HEK293 (cell line): ENCODE measurements around the gene UNC93A.
A peak's percentile ranks its signal among the peaks of the same experiment; 100 is the strongest.

Experiments
- CTCF ChIA-PET: fragments of 350-600 bp; formaldehyde crosslinking; extraction: SDS; loops from one replicate; lab custom pipeline; 2021; ENCODE audit warnings: antibody characterized with exemption; lab: Yijun Ruan, JAX
- POLR2A ChIA-PET: fragments of 300-600 bp; formaldehyde crosslinking; extraction: SDS; loops from one replicate; lab custom pipeline; 2020; ENCODE audit warnings: antibody characterized with exemption, inconsistent platforms; lab: Yijun Ruan, JAX
- H3K27ac ChIP-seq: fragments of 200-500 bp; sonication (Bioruptor generic); 2 replicates; pipeline ENCODE4 v1.5.1; 2014; ENCODE audit warnings: low read depth, low read length, control low read depth, inconsistent platforms; ENCODE audit errors: extremely low read depth
- H3K36me3 ChIP-seq, 2 experiments: fragments of 200-500 bp in 1 of 2; sonication (Bioruptor generic) in 1 of 2; 1 replicate in 1 of 2; 2 replicates in 1 of 2; pipeline ENCODE4 v1.5.1; 2014 to 2017; ENCODE audit warnings: inconsistent platforms in 2 of 2, low read length in 2 of 2; ENCODE audit not compliant: control insufficient read depth in 2 of 2, insufficient read depth in 1 of 2
- H3K4me1 ChIP-seq: fragments of 200-500 bp; sonication (Bioruptor generic); 2 replicates; pipeline ENCODE4 v1.5.1; 2014; ENCODE audit warnings: mild to moderate bottlenecking, low read length, inconsistent platforms; ENCODE audit not compliant: control insufficient read depth, insufficient read depth
- H3K4me3 ChIP-seq: 2 replicates; pipeline ENCODE4 v1.5.1; 2011; ENCODE audit warnings: low read depth, mild to moderate bottlenecking, control low read depth, low read length, moderate library complexity
- H3K9me3 ChIP-seq: fragments of 200-500 bp; sonication (Bioruptor generic); 2 replicates; pipeline ENCODE4 v1.5.1; 2014; ENCODE audit warnings: low read depth, low read length, inconsistent platforms; ENCODE audit not compliant: control insufficient read depth, insufficient read depth
- CTCF ChIP-seq: fragments of 450-650 bp; formaldehyde crosslinking; IDR thresholded peaks from 2 replicates; pipeline ENCODE4 v1.5.1; 2016; ENCODE audit warnings: missing biosample characterization, missing genetic modification characterization
- ELK4 ChIP-seq: IDR thresholded peaks from 2 replicates; pipeline ENCODE4 v1.6.1; 2011; ENCODE audit warnings: mild to moderate bottlenecking, low read depth, low read length, borderline replicate concordance
- GFI1B ChIP-seq: fragments of 450-650 bp; formaldehyde crosslinking; IDR thresholded peaks from 2 replicates; pipeline ENCODE4 v1.5.1; 2016; ENCODE audit warnings: missing biosample characterization, missing genetic modification characterization
- IKZF3 ChIP-seq: fragments of 450-650 bp; IDR thresholded peaks from 2 replicates; pipeline ENCODE4 v1.5.0; 2018; ENCODE audit warnings: missing biosample characterization, mild to moderate bottlenecking, missing genetic modification characterization, moderate library complexity
- KLF9 ChIP-seq: fragments of 450-650 bp; formaldehyde crosslinking; IDR thresholded peaks from 2 replicates; pipeline ENCODE4 v1.5.1; 2016; ENCODE audit warnings: missing biosample characterization, missing genetic modification characterization, low read depth
- SP7 ChIP-seq: fragments of 450-650 bp; formaldehyde crosslinking; IDR thresholded peaks from 2 replicates; pipeline ENCODE4 v1.5.1; 2016; ENCODE audit warnings: missing biosample characterization, missing genetic modification characterization
- ZFHX2 ChIP-seq: fragments of 450-650 bp; formaldehyde crosslinking; conservative IDR thresholded peaks from 2 replicates; pipeline ENCODE4 v1.5.1; 2016; ENCODE audit warnings: missing biosample characterization, missing genetic modification characterization
- ZNF10 ChIP-seq: fragments of 450-650 bp; formaldehyde crosslinking; IDR thresholded peaks from 2 replicates; pipeline ENCODE4 v1.5.1; 2017; ENCODE audit warnings: missing biosample characterization, missing genetic modification characterization
- ZNF175 ChIP-seq: fragments of 450-650 bp; formaldehyde crosslinking; IDR thresholded peaks from 2 replicates; pipeline ENCODE4 v1.5.1; 2016; ENCODE audit warnings: missing biosample characterization, missing genetic modification characterization
- ZNF280D ChIP-seq: fragments of 450-650 bp; formaldehyde crosslinking; IDR thresholded peaks from 2 replicates; pipeline ENCODE4 v1.5.1; 2016; ENCODE audit warnings: missing biosample characterization, missing genetic modification characterization
- ZNF302 ChIP-seq: fragments of 450-650 bp; formaldehyde crosslinking; IDR thresholded peaks from 2 replicates; pipeline ENCODE4 v1.5.1; 2016; ENCODE audit warnings: missing biosample characterization, missing genetic modification characterization, low read depth
- ZNF366 ChIP-seq: fragments of 450-650 bp; formaldehyde crosslinking; conservative IDR thresholded peaks from 2 replicates; pipeline ENCODE4 v1.5.1; 2016; ENCODE audit warnings: missing biosample characterization, missing genetic modification characterization
- ZNF37A ChIP-seq: fragments of 450-650 bp; IDR thresholded peaks from 2 replicates; pipeline ENCODE4 v1.5.1; 2018; ENCODE audit warnings: missing biosample characterization, missing genetic modification characterization
- ZNF473 ChIP-seq: fragments of 450-650 bp; formaldehyde crosslinking; IDR thresholded peaks from 2 replicates; pipeline ENCODE4 v1.5.1; 2017; ENCODE audit warnings: missing biosample characterization, missing genetic modification characterization
- ZNF488 ChIP-seq: fragments of 450-650 bp; formaldehyde crosslinking; IDR thresholded peaks from 2 replicates; pipeline ENCODE4 v1.5.1; 2016; ENCODE audit warnings: missing biosample characterization, missing genetic modification characterization
- ZNF510 ChIP-seq: fragments of 450-650 bp; formaldehyde crosslinking; IDR thresholded peaks from 2 replicates; pipeline ENCODE4 v1.5.1; 2018; ENCODE audit warnings: mild to moderate bottlenecking, missing genetic modification characterization, missing biosample characterization; ENCODE audit not compliant: insufficient replicate concordance
- ZNF629 ChIP-seq: fragments of 450-650 bp; formaldehyde crosslinking; IDR thresholded peaks from 2 replicates; pipeline ENCODE4 v1.5.1; 2017; ENCODE audit warnings: missing biosample characterization, missing genetic modification characterization
- ZNF670 ChIP-seq: fragments of 450-650 bp; formaldehyde crosslinking; IDR thresholded peaks from 2 replicates; pipeline ENCODE4 v1.5.1; 2016; ENCODE audit warnings: missing biosample characterization, missing genetic modification characterization, low read depth
- ZNF768 ChIP-seq: fragments of 450-650 bp; formaldehyde crosslinking; IDR thresholded peaks from 2 replicates; pipeline ENCODE4 v1.5.1; 2018; ENCODE audit warnings: missing biosample characterization, mild to moderate bottlenecking, missing genetic modification characterization
- ZNF776 ChIP-seq: fragments of 450-650 bp; formaldehyde crosslinking; IDR thresholded peaks from 2 replicates; pipeline ENCODE4 v1.5.0; 2017; ENCODE audit warnings: missing biosample characterization, missing genetic modification characterization, borderline replicate concordance
- ZNF777 ChIP-seq: fragments of 450-650 bp; formaldehyde crosslinking; IDR thresholded peaks from 2 replicates; pipeline ENCODE4 v1.5.1; 2017; ENCODE audit warnings: missing biosample characterization, missing genetic modification characterization, borderline replicate concordance
- ZNF843 ChIP-seq: fragments of 450-650 bp; formaldehyde crosslinking; IDR thresholded peaks from 2 replicates; pipeline ENCODE4 v1.5.1; 2016; ENCODE audit warnings: missing biosample characterization, missing genetic modification characterization

Gene UNC93A

GRCh38 chr6:167337675-167338449 lies 46.7 kb downstream of the UNC93A start (continued):
- TF ChIP-seq ZNF280D (tag by site-specific recombination) (no peak), ZNF670 (tag by site-specific recombination) (0 out of 2 replicates have a peak, but pooled peaks have one; percentile 62), ZNF777 (tag by site-specific recombination) (0 out of 2 replicates have a peak, but pooled peaks have one; percentile 26), SP7 (tag by site-specific recombination) (no peak), ZNF488 (tag by site-specific recombination) (no peak), ELK4 (no peak)

GRCh38 chr6:167338541-167339117 lies 47.5 kb downstream of the UNC93A start:
- POLR2A ChIA-PET: no interaction called here
- no peaks in the 10 kb centered on the region for H3K36me3 ChIP-seq
- CTCF ChIA-PET: interaction anchor here (0.5 kb wide), 1 partner anchor 1572 kb away, joined by 4 read pairs; no protein-coding TSS in a partner anchor
- no peaks in the 10 kb centered on the region for H3K4me1 ChIP-seq
- no peak overlapping the region for H3K27ac ChIP-seq
- peak; percentile 97 for TF ChIP-seq ZNF366
- TF ChIP-seq ZNF37A (tag by site-specific recombination): no peak
- no peak for TF ChIP-seq ZNF473 (tag by site-specific recombination)
- no peak for TF ChIP-seq ZNF843 (tag by site-specific recombination)
- TF ChIP-seq ZNF488 (tag by site-specific recombination): no peak
- TF ChIP-seq ZNF302 (tag by site-specific recombination): no peak
- no peak for TF ChIP-seq ZNF629 (tag by site-specific recombination)
- no peak for TF ChIP-seq ZNF776 (tag by site-specific recombination)
- TF ChIP-seq, all 188 proteins: peak for 1
- Histone ChIP-seq H3K4me3 (no peak overlapping the region), H3K9me3 (no peaks in the 10 kb centered on the region)

GRCh38 chr6:167341038-167341583 lies 50.0 kb downstream of the UNC93A start:
- ChIA-PET CTCF (interaction anchor here (0.5 to 3.9 kb wide), 4 partner anchors 8 to 42 kb away, joined by 4 to 30 read pairs (median 4); no protein-coding TSS in a partner anchor), POLR2A (interaction anchor here (0.7 to 1.9 kb wide), 2 partner anchors 9 to 10 kb away, joined by 3 to 11 read pairs; no protein-coding TSS in a partner anchor)
- Histone ChIP-seq H3K4me3 (no peak overlapping the region), H3K9me3 (no peaks in the 10 kb centered on the region), H3K36me3 (no peaks in the 10 kb centered on the region), H3K27ac (no peak overlapping the region), H3K4me1 (no peaks in the 10 kb centered on the region)
- TF ChIP-seq ZNF10 (tag by site-specific recombination): no peak
- TF ChIP-seq ZNF366: no peak
- no peak for TF ChIP-seq ZNF768 (tag by site-specific recombination)
- TF ChIP-seq ZNF510 (tag by site-specific recombination): no peak
- TF ChIP-seq ZNF175 (tag by site-specific recombination): no peak
- no peak for TF ChIP-seq ZFHX2 (tag by site-specific recombination)
- no peak for TF ChIP-seq IKZF3 (tag by site-specific recombination)
- no peak for TF ChIP-seq CTCF (tag by site-specific recombination)
- TF ChIP-seq KLF9 (tag by site-specific recombination): no peak
- no peak for TF ChIP-seq GFI1B (tag by site-specific recombination)
